ENCODE measurements around the gene PIP4K2C.
A peak's percentile ranks its signal among the peaks of the same experiment; 100 is the strongest.
"Not testable (repeated sequence)": the region's sequence is repeated elsewhere in the genome, so short reads cannot be mapped to it uniquely, and the experiment has no call there.

The PIP4K2C gene

GRCh38 chr12:57607958-57608663 lies 17.1 kb downstream of the PIP4K2C start:
- no peak overlapping the region for H3K4me3 ChIP-seq (ENCODE audit: low read depth, low read length)

- peak overlapping the region; percentile 50 for H3K4me3 ChIP-seq (ENCODE audit: low read depth, low read length)
These were observed 18.2 kb downstream of the PIP4K2C start for GRCh38 chr12:57609101-57609780.

DNA sequence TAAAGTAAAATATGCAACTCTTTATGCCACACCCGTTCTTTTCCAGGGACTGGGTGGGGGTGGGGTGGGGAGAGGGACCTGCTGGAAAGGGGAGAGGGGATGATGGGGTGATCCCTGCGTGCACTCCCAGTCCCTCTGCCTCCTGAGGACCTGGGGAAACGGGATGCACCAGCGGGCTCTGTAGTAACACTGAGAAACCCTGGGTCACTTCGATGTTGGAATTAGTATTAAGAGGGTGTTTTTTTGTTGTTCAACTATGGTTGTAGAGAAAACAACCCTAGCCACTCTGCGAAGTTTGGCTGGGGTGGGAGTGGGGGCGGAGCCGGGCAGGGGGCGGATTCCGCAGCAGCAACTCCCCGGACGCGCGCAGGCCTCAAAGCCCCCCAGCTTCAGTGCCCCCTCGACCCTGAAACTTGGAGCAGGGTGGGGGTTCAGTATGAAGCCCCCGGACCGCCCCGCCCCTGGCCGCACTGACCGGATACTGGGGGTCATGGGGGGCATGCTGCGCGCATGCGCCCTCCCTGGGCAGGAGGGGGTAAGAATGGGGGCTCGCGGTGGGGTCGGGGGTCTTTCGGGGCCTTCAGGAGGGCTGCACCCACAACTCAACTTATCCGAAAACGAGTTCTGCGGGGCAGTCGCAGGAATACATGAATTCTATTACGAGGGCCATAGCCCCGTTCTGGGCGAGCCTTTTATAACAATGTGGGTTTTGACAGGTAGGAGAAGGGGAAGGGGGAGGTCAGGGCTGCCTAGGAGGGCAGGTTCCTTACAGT lies 19.0 kb downstream of the PIP4K2C start:
- H3K4me3 ChIP-seq (ENCODE audit: low read depth, low read length) = peak overlapping the region; percentile 50

GRCh38 chr12:57610554-57611107 lies 19.6 kb downstream of the PIP4K2C start:
- H3K4me3 ChIP-seq (ENCODE audit: low read depth, low read length) = peak overlapping the region; percentile 54

GRCh38 chr12:57611108-57611826 lies 20.3 kb downstream of the PIP4K2C start, which contains the start of gene ARHGEF25:
TSS of gene ARHGEF25 (plus strand) at chr12:57611435. CDS start at chr12:57611895, 460 bp downstream.
- H3K4me3 ChIP-seq (ENCODE audit: low read depth, low read length) = peak within 1 kb of the TSS; percentile 54

DNA sequence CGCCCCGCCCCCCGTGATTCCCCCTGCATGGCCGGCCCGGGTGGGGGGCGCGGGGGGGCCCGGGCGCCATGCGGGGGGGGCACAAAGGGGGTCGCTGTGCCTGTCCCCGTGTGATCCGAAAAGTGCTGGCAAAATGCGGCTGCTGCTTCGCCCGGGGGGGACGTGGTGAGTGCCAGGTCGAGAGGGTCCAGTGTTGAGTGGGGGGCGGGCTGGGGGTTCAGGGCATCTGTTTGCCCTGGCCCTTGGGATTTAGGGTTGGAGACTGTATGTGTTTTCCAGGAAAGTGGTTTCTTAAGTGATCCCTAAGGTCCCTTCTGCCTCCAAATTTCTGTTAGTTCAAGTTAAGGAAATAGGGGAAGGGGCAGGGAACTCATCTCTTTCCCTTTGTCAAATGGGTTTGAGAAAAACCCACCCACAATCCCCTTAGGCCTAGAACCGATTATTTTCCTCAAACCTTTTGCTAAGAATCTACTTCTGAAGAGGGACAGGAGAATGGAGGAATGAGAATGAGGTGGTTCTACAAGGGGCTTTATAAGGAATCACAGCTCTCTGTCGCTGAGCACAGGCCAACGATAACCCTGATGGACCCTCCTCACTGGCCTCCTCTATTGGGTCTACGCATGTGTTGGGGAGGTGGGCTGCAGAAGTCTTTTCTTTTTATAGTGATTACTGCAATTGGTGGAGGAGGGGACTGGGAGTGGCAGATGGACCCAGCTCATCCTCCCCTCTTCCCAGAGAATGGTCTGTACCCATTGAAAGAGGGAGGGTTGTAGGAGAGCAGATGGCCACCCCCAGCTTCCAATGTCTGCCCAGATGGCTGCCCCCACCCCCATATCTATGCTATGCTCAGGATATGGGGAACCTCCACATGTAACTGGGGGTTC lies 21.1 kb downstream of the PIP4K2C start:
- peak overlapping the region; percentile 29 for H3K4me3 ChIP-seq (ENCODE audit: low read depth, low read length)

DNA sequence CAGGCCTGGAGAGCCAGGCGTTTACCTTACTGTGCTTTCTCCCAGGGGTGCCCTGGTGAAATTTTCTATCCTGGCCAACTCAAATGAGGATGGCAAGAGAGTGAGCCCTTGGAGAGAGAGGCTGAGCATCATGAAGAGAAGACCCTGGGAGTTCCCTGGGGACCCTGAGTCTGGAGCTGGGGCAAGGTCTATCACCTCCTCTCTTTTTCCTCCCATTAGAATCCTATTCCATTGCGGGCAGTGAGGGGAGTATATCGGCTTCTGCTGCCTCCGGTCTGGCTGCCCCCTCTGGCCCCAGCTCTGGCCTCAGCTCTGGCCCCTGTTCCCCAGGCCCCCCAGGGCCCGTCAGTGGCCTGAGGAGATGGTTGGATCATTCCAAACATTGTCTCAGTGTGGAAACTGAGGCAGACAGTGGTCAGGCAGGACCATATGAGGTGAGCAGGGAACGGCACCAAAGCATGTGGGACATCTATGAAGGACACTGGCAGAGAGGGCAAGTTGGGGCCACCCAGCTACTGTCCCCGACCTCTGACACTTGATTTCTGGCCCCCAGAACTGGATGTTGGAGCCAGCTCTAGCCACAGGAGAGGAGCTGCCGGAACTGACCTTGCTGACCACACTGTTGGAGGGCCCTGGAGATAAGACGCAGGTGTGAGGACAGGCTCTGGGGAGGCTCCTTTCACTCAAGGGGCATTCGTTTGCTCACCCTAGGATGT lies 21.9 kb downstream of the PIP4K2C start:
- no peak overlapping the region for H3K4me3 ChIP-seq (ENCODE audit: low read depth, low read length)

DNA sequence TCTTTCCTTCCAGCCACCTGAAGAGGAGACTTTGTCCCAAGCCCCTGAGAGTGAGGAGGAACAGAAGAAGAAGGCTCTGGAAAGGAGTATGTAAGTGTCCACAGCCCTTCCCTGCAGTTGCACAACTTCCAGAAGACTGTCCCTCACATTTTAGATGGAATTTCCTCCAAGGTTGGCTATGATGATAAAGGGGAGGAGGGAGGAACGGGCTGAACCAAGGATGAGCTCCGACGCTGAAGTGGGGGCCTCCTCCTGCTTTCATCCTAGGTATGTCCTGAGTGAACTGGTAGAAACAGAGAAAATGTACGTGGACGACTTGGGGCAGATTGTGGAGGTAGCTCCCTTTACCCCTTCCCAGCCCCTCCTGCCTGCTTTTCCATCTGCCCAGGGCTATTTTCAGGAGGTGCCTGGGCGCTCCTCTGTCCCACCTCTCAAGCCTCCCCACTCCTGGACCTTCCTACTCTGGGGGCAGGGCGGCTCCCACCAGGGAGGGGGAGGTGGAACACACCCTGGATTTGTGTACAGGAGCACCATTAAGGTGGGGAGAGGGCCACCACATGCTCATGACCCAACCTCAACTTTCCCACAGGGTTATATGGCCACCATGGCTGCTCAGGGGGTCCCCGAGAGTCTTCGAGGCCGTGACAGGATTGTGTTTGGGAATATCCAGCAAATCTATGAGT lies 22.6 kb downstream of the PIP4K2C start:
- no peak overlapping the region for H3K4me3 ChIP-seq (ENCODE audit: low read depth, low read length)

DNA sequence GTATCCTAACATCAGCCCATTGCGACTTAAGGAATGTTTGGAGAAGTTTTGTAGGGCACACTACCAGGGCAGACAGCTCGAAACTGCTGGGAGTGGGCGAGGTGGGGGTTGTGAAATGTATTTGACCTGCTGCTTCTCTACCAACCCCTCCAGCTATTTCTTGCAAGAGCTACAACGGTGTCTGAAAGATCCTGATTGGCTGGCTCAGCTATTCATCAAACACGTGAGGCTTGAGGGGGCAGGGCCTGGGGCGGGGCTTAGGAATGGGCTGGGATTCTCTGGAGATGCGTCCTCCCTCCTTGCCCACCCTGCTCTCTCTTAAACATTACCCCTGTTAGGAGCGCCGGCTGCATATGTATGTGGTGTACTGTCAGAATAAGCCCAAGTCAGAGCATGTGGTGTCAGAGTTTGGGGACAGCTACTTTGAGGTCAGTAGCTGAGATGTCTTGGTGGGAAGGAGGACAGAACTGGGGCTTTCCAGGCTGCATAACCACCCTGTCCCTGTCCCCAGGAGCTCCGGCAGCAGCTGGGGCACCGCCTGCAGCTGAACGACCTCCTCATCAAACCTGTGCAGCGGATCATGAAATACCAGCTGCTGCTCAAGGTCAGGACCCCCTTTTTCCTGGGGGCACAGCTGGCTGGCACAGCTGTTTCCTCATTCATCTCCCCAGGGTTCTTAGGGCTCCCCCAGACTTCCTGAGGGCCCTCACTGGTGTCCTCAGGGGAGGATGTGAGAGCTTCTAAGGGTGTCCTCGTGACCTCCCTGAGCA lies 23.4 kb downstream of the PIP4K2C start:
- H3K4me3 ChIP-seq (ENCODE audit: low read depth, low read length) = no peak overlapping the region

- no peak overlapping the region for H3K4me3 ChIP-seq (ENCODE audit: low read depth, low read length)
These were observed 24.0 kb downstream of the PIP4K2C start for GRCh38 chr12:57614948-57615500.

DNA sequence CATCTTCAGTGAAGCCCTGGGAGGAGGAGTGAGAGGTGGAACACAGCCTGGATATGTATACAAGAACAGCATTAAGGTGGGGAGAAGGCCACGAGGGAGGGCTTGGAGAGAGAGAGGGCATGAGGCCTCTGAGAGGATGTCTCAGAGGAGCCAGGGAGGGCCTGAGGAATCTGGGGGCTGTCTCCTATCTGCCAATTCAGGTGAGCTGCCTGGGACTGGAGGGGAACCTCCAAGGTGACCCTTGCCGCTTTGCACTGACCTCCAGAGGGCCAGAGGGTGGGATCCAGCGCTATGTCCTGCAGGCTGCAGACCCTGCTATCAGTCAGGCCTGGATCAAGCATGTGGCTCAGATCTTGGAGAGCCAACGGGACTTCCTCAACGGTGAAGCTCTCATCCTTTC lies 24.6 kb downstream of the PIP4K2C start:
- no peak overlapping the region for H3K4me3 ChIP-seq (ENCODE audit: low read depth, low read length)

DNA sequence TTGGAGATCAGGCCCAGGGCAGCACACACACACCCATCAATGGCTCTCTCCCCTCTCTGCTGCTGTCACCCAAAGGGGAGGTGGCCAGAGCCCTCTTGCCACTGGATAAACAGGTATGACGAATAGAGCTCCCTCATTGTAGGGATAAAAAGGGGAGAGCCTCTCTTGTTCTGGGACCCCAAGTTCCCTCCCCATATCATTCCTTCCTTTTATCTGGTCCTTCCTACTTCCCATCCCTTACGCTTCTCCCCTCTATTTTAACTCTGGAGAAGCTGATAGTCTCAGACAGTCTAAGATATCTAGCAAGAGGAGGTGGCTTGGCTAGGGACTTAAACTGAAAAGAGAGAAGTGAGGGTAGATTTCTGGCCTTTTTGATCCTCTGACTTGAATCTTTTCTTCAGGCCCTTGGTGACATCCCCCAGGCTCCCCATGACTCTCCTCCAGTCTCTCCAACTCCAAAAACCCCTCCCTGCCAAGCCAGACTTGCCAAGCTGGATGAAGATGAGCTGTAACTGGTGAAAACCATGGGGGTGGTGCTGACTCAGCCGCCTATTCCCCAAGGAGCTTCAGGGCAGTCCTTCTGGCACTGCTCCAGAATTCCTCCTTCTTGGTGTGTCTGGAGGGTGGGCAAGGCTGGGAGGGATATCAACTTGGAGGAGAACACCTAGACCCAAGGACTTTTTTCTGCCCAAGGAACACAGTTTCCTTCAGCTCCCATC lies 25.6 kb downstream of the PIP4K2C start:
- H3K4me3 ChIP-seq (ENCODE audit: low read depth, low read length) = no peak overlapping the region

GRCh38 chr12:57617942-57618341 lies 26.9 kb downstream of the PIP4K2C start:
- no peak overlapping the region for H3K4me3 ChIP-seq (ENCODE audit: low read depth, low read length)

GRCh38 chr12:57618431-57618830 lies 27.4 kb downstream of the PIP4K2C start:
- not testable (repeated sequence) for H3K4me3 ChIP-seq (ENCODE audit: low read depth, low read length)

DNA sequence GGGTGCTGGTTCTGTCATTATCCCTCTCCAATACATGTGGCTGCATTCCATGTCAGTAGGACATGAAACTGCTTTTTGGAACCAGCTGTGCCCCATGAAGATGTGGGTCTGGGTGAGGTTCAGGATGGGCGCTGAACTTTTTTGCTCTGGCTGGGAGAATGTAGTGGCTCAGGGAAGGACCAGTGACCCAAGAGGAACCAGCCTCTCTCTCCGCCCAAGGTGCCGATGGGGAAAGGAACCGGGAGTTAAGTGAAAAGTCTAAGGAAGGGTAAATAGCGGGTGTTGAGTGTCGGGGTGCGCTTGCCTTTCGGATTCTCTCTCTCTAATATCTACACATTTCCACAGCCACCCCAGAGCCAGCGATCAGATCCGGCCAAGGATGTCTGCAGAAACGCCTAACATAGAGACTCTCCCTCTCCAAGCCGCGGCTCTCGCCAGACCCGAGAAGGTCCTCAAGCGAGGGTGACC lies 28.0 kb downstream of the PIP4K2C start:
- H3K4me3 ChIP-seq (ENCODE audit: low read depth, low read length) = peak overlapping the region; percentile 24

GRCh38 chr12:57619434-57620244 lies 28.6 kb downstream of the PIP4K2C start:
- H3K4me3 ChIP-seq (ENCODE audit: low read depth, low read length) = peak overlapping the region; percentile 24

Measured in iPS-11a (cell line).